Effector memory CD8-positive, alpha-beta T cell (primary cell): ENCODE data around the gene ELMOD3.
"Not testable (repeated sequence)": the region's sequence is repeated elsewhere in the genome, so short reads cannot be mapped to it uniquely, and the experiment has no call there.

Experiments
- ATAC-seq: fragments of 150-1000 bp; cut with Tn5 transposase; replicated peaks from 2 replicates; pipeline ENCODE4 v1.10.0; 2021; ENCODE audit warnings: mild to moderate bottlenecking, moderate library complexity
- DNase-seq, 3 experiments: peaks; one replicate each; pipeline ENCODE4 v3.0.0; 2021
- H3K27ac Mint-ChIP-seq, 2 donors: one replicate each; pipeline ENCODE4 v1.8.0; 2022; ENCODE audit warnings: mild to moderate bottlenecking in 2 of 2, mixed read lengths in 2 of 2, moderate library complexity in 2 of 2
- H3K27me3 Mint-ChIP-seq, 2 donors: one replicate each; pipeline ENCODE4 v1.8.0; 2022; ENCODE audit warnings: mixed read lengths in 2 of 2
- H3K36me3 Mint-ChIP-seq: one replicate; pipeline ENCODE4 v1.8.0; 2022; ENCODE audit warnings: mild to moderate bottlenecking, moderate library complexity, mixed read lengths; ENCODE audit not compliant: insufficient read depth
- H3K4me1 Mint-ChIP-seq, 2 donors: one replicate each; pipeline ENCODE4 v1.8.0; 2022; ENCODE audit warnings: low read depth in 2 of 2, mixed read lengths in 2 of 2
- H3K4me3 Mint-ChIP-seq, 2 donors: one replicate each; pipeline ENCODE4 v1.8.0; 2022; ENCODE audit warnings: mild to moderate bottlenecking in 2 of 2, mixed read lengths in 2 of 2, moderate library complexity in 2 of 2
- H3K9me3 Mint-ChIP-seq, 2 donors: one replicate each; pipeline ENCODE4 v1.8.0; 2022; ENCODE audit warnings: mixed read lengths in 2 of 2

Gene ELMOD3

DNA sequence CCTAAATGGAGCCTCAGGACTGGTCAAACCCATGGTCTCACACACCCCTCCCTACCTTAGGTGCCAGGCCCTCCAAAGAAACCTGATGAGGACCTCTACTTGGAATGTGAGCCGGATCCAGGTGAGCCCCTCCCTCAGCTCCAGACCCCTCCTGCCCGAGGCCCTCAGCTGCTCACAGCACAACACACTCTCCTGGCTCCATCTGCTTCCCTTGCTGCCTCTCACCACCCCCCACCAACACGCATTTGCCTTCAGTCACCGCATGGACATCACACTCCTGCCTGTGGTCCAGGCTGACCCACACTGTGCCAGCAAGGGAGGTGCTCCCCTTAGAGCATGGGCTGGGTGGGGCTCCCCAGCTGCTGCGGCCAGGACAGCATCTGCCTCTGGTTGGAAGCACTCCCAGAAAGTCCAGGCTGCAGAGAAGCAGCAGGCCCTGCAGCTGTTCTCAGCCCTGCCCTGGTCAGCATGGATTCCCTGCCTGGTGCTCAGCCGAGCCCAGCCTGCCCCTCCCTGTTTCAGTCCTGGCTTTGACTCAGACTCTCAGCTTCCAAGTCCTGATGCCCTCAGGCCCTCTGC lies 79.0 kb downstream of the ELMOD3 start:
- Mint-ChIP-seq H3K4me3 (no peak overlapping the region), H3K4me1 (peaks cover 15% of the 10 kb centered on the region in 2 donors), H3K27ac (peak overlapping the region in 1 of 2 donors; percentile 57), H3K36me3 (peaks cover 3% of the 10 kb centered on the region), H3K27me3 (no peaks in the 10 kb centered on the region), H3K9me3 (no peaks in the 10 kb centered on the region)
- ATAC-seq (no peak), DNase-seq (no peak)

DNA sequence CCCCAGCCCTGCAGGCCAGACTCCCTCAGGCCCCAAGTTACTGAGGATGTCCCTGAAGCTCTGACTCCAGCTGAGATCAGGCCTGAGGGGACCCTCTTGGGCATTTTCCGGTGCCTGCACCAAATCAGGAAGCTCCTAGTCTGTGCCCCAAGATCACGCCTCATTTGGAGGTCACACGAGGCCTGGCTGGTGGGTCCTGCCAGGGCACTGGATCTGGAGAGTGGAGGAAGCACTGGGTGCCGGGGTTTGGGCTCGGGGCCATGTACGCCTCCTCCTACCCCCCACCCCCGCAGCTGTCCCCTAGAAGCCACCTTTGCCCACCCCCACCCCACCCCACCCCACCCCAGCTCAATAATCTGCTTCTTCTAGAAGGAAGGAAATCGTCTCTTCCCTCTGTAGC lies 80.1 kb downstream of the ELMOD3 start:
- H3K4me1 Mint-ChIP-seq = peaks cover 15 to 16% of the 10 kb centered on the region in 2 donors

DNA sequence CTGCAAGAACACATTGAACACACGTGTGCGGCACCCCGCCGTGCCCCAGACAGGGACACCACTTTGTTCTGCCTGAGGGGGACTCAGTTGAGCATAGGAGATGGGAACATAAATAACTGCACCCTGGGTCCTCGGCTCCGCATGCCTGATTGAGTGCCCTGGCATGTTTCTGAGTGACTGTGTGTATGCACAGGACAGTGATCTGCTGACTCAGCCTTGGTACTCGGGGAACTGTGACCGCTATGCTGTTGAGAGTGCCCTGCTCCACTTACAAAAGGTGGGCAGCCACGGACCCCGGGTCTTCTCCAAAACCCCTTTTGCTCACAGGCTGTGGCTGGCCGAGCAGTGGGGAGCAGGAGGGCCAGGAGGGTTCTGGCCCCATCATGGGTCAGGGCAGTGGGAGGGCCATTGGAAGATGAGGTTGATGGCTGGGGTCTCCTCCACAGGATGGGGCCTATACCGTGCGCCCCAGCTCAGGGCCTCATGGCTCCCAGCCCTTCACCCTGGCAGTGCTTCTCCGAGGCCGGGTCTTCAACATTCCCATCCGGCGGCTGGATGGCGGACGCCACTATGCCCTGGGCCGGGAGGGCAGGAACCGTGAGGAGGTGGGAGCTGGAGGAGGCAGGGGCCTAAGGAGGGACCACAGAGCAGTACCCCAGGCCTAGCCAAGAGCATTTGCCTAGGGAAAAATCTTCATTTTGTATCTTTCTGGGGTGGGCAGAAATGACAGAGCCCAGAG lies 80.8 kb downstream of the ELMOD3 start:
- ATAC-seq (no peak), DNase-seq (no peak)
- Mint-ChIP-seq H3K4me1 (peaks cover 15 to 16% of the 10 kb centered on the region in 2 donors), H3K27me3 (no peaks in the 10 kb centered on the region), H3K36me3 (peaks cover 3% of the 10 kb centered on the region), H3K9me3 (no peaks in the 10 kb centered on the region), H3K27ac (peak overlapping the region in 1 of 2 donors; percentile 94), H3K4me3 (no peak overlapping the region)

More for the DNA sequence above, 80.1 kb downstream of the ELMOD3 start:
- no peaks in the 10 kb centered on the region for H3K27me3 Mint-ChIP-seq
- ATAC-seq (no peak), DNase-seq (no peak)
- no peak overlapping the region for H3K4me3 Mint-ChIP-seq
- peaks cover 3% of the 10 kb centered on the region for H3K36me3 Mint-ChIP-seq
- no peaks in the 10 kb centered on the region for H3K9me3 Mint-ChIP-seq
- no peak overlapping the region for H3K27ac Mint-ChIP-seq

DNA sequence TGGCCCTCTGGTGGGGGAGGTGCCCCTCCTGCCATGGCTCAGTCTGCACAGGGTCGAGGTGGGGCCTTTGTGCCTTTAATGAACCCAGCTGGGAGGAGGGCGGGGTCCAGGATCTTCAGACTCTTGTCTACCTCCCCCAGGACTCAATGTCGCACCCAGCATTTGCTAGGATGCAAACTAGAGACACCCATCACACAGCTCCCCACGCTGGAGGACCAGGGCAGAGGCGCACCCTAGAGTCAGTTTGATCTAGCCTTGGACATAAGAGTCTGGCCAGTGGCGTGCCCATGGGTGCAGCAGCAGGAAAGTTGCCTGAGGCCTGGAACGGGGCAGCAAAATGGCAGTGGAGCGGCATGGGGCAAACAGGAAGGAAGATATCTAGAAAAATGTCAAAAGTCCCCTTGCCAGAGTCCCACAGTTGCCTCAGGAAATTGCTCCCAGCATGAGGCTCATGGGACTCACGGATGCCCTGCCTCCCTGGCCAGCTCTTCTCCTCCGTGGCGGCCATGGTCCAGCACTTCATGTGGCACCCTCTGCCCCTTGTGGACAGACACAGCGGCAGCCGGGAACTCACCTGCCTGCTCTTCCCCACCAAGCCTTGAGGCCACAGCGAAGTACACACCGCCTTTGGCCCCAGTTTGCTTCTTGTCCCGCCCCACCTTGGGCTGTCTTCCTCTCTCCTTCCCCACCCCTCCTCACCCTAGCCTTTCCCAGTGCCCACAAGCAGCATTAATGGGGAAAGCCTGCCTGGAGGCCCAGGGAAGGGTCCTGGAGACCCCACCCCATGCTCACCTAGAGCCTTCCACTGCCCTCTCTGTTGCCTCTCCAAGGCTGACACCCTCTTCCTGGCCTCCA lies 81.6 kb downstream of the ELMOD3 start:
- no peaks in the 10 kb centered on the region for H3K27me3 Mint-ChIP-seq
- H3K36me3 Mint-ChIP-seq = peaks cover 3% of the 10 kb centered on the region
- no peaks in the 10 kb centered on the region for H3K9me3 Mint-ChIP-seq
- peak overlapping the region; percentile 94 to 99 for H3K27ac Mint-ChIP-seq
- DNase-seq (no peak), ATAC-seq (no peak)
- H3K4me3 Mint-ChIP-seq = peak overlapping the region in 1 of 2 donors; percentile 90
- peaks cover 15 to 16% of the 10 kb centered on the region in 2 donors for H3K4me1 Mint-ChIP-seq

DNA sequence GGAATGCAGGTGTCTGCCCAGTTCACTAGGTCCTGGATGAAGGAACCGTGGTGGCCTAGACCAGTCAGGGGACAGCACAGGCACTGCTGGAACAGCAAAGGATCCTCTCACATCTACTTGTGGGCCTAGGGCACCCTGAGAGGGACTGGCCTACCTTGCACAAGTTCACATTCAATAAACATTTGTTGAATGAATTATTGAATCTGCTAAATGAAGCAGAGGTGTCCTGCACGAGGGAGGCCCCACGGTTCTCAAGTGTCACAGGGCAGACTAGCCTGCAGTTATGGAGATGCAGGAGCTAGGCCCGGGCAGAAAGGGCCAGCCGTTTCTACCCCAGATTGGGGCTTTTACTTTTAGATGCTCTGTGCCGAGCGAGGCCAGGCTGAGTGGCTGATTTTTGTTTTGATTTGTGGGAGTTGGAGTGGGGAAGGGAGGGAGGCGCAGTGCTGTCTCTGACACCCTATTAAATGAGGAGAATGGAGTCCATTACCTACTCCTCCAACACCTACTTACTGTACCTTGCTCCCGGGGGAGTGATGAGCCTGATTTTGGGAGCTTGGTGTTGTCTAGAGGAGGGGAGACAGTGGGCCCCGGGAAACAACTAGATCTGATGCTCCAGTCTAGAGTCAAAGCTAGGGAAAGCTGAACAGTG lies 82.4 kb downstream of the ELMOD3 start:
- H3K36me3 Mint-ChIP-seq = peaks cover 3% of the 10 kb centered on the region
- H3K9me3 Mint-ChIP-seq = no peaks in the 10 kb centered on the region
- peak overlapping the region; percentile 94 to 99 for H3K27ac Mint-ChIP-seq
- H3K27me3 Mint-ChIP-seq = no peaks in the 10 kb centered on the region
- ATAC-seq = no peak
- no peak for DNase-seq
- peaks cover 15 to 16% of the 10 kb centered on the region in 2 donors for H3K4me1 Mint-ChIP-seq
- H3K4me3 Mint-ChIP-seq = peak overlapping the region; percentile 85 to 90

DNA sequence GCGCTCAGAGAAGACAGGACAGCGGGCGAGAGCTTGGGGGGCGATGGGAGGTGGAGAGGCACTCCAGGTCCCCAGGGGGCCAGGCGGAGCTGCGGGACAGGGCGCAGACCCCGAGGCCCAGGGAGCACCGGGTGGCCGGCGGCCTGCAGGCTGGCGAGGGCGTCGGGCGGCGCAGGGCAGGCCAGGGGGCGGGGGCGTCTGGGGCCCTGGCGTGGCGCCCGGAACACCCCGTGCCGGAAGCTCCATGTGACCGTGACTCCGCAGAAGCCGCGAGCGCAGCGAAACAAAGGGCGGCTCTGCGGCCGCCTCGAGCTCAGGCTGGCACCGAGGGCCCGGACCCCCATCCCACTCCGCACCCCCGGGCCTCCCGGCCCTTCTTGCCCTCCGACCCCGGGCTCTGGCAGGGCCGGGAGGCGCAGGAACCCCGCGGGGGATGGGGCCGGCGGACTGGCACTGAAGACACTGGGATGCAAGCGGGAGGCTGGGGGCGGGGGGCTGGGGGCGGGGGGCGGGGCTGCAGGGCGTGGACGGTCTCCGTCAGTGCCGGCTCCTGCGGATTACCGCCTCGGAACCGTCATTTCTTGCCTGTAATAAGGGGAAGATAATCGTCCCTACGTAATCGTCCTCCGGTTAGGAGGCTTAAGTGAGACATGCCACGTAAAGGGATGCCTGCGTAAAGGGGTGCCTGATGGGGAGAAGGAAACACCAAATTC lies 83.1 kb downstream of the ELMOD3 start:
- H3K4me3 Mint-ChIP-seq = peak overlapping the region; percentile 85 to 90
- ATAC-seq (peak; percentile 87), DNase-seq (peak; percentile 63 to 70 (median 69))
- H3K27ac Mint-ChIP-seq = peak overlapping the region; percentile 94 to 99
- H3K9me3 Mint-ChIP-seq = no peaks in the 10 kb centered on the region
- H3K27me3 Mint-ChIP-seq = no peaks in the 10 kb centered on the region
- H3K4me1 Mint-ChIP-seq = peaks cover 15 to 16% of the 10 kb centered on the region in 2 donors
- peaks cover 3% of the 10 kb centered on the region for H3K36me3 Mint-ChIP-seq

DNA sequence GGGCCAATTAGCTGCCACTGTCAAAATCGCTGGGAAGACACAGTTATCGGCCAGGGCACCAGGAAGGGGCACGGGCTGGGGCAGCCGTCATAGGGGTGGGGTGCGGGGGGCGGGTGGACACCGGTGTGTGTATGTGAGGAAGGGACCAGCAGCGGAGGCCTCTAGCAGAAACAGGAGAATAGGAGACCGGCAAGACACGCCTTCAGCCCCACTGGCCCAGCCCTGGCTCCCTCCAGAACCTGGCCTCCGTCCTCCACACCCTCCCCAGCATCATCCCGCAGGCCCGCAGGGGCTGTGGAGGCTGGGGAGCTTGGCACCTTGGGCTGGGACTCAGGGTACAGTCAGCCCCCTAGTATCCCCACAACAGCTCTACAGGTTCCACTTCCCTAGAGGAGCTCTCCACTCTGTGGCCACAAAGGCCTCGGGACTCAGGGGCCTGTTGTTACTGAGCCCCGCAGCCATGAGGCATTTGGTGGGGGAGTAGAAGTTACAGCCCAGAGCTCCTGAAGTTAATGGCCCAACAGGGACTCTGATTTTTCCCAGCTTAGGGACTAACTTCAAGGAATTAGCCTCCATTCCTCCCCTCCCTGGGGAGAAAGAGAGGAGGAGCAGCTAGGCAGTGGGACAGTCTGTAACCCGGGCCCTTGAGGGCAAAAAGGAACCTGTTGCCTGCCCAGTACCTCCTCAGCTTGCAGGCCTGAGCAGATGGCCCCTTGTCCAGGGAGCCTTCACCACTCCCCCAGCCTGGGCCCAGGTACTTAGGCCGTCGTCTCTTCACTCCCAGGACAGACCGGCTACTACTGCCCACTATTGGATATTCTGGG lies 83.8 kb downstream of the ELMOD3 start:
- no peak for DNase-seq

DNA sequence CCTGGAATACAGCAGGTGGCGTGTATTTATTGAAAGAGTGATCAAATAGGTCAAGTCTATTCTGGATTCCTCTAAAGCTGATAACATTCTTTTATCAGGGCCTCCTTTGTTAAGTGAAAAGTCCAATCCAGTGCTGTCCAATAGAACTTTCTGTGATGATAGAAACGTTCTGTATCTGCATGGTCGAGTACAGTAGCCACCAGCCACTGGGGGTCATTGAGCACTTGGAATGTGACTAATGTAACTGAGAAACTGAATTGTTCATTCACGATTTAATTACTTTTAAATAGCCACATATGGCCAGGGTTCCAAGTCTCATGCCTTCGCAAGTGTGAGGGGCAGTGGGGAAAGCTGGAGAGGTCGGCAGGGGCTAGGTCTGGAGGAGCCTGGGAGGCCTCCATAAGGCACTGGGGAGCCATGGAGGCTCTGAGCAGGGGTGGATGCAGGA lies 84.5 kb downstream of the ELMOD3 start:
- Mint-ChIP-seq H3K27ac (peak overlapping the region in 1 of 2 donors; percentile 99), H3K4me1 (peaks cover 15 to 16% of the 10 kb centered on the region in 2 donors), H3K9me3 (no peaks in the 10 kb centered on the region), H3K4me3 (peak overlapping the region in 1 of 2 donors; percentile 90), H3K27me3 (no peaks in the 10 kb centered on the region), H3K36me3 (peaks cover 3% of the 10 kb centered on the region)
- ATAC-seq (no peak), DNase-seq (no peak)

More for the DNA sequence above, 83.8 kb downstream of the ELMOD3 start:
- Mint-ChIP-seq H3K36me3 (peaks cover 3% of the 10 kb centered on the region), H3K4me3 (peak overlapping the region; percentile 85 to 90), H3K9me3 (no peaks in the 10 kb centered on the region), H3K4me1 (peaks cover 15 to 16% of the 10 kb centered on the region in 2 donors), H3K27ac (peak overlapping the region; percentile 94 to 99), H3K27me3 (no peaks in the 10 kb centered on the region)
- no peak for ATAC-seq

DNA sequence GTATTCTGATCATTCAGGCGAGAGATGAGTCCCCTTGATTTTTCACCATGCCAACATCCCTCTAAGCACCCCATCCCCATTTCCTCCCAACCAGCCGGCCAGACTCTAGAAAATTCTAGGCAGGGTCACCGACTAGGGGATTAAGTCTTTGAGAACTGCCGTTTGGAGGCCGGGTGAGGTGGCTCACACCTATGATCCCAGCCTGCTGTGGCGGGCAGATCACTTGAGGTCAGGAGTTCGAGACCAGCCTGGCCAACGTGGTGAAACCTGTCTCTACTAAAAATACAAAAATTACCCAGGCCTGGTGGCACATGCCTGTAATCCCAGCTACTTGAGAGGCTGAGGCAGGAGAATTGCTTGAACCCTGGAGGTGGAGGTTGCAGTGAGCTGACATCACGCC lies 85.0 kb downstream of the ELMOD3 start:
- Mint-ChIP-seq H3K27ac (peak overlapping the region in 1 of 2 donors; percentile 99), H3K4me3 (peak overlapping the region in 1 of 2 donors; percentile 12), H3K4me1 (peaks cover 15 to 16% of the 10 kb centered on the region in 2 donors)
- ATAC-seq, DNase-seq, H3K9me3 Mint-ChIP-seq, H3K36me3 Mint-ChIP-seq, H3K27me3 Mint-ChIP-seq: not testable (repeated sequence)

DNA sequence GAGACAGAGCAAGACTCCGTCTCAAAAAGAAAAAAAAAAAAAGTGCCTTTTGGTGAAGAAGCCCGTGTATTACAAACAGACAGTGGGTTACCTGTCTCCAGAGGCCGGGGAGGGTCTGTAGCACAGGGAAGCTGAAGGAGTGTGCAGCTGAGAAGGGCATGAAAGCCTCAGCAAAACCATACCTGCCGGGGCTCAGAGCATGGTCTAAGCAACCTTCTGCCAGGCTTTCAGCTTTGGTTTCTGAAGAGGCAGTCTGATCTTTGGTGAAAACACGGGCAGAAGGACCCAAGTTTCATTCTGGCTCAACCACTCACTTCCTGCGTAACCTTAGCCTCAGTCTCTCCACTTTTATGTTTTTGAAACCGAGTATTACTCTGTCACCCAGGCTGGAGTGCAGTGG lies 85.4 kb downstream of the ELMOD3 start:
- no peaks in the 10 kb centered on the region for H3K27me3 Mint-ChIP-seq

DNA sequence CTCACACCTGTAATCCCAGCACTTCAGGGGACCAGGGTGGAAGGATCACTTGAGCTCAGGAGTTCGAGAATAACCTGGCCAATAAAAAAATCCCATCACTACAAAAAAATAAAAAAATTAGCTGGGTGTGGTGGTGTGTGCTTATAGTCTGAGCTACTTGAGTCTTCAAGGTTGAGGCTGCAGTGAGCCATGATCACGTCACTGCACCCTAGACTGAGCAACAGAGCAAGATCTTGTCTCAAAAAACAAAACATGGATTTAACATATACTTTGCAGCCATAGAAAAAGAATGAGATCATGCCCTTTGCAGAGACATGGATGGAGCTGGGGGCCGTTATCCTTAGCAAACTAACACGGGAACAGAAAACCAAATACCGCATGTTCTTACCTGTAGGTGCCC lies 86.2 kb downstream of the ELMOD3 start:
- no peak overlapping the region for H3K27ac Mint-ChIP-seq

More for the DNA sequence above, 85.4 kb downstream of the ELMOD3 start:
- Mint-ChIP-seq H3K4me1 (peaks cover 15 to 16% of the 10 kb centered on the region in 2 donors), H3K27ac (peak overlapping the region in 1 of 2 donors; percentile 55), H3K4me3 (peak overlapping the region in 1 of 2 donors; percentile 12), H3K9me3 (no peaks in the 10 kb centered on the region), H3K36me3 (peaks cover 3% of the 10 kb centered on the region)
- no peak for ATAC-seq
- DNase-seq = no peak

More for the DNA sequence above, 86.2 kb downstream of the ELMOD3 start:
- H3K9me3 Mint-ChIP-seq = no peaks in the 10 kb centered on the region
- ATAC-seq (no peak), DNase-seq (no peak)
- peaks cover 15 to 16% of the 10 kb centered on the region in 2 donors for H3K4me1 Mint-ChIP-seq
- H3K27me3 Mint-ChIP-seq = no peaks in the 10 kb centered on the region
- H3K4me3 Mint-ChIP-seq = no peak overlapping the region
- H3K36me3 Mint-ChIP-seq = peaks cover 3% of the 10 kb centered on the region
